SU-DHL-6 (cell line): Measurements from ENCODE around the gene CCL13.

Experiments
- H2AFZ ChIP-seq: fragments of 200-600 bp; sonication (generic); 2 replicates; pipeline ENCODE4 v1.6.1; 2014; ENCODE audit warnings: low read depth, mild to moderate bottlenecking, moderate library complexity, mixed read lengths, antibody characterized with exemption, low read length; ENCODE audit not compliant: severe bottlenecking
- H3F3A ChIP-seq: fragments of 200-600 bp; shearing (Covaris generic); 2 replicates; pipeline ENCODE4 v1.6.0; 2016; ENCODE audit warnings: antibody characterized with exemption, mild to moderate bottlenecking; ENCODE audit not compliant: insufficient read depth
- H3K27ac ChIP-seq: fragments of 200-600 bp; sonication (generic); 2 replicates; pipeline ENCODE4 v1.5.1; 2016; ENCODE audit warnings: low read depth, mild to moderate bottlenecking, low read length, moderate library complexity, mixed read lengths
- H3K27me3 ChIP-seq: fragments of 200-600 bp; sonication (generic), shearing (Covaris generic); 2 replicates; pipeline ENCODE4 v1.6.0; 2014; ENCODE audit warnings: mild to moderate bottlenecking, low read length
- H3K36me3 ChIP-seq: fragments of 200-600 bp; sonication (generic); 2 replicates; pipeline ENCODE4 v1.6.1; 2014; ENCODE audit warnings: mild to moderate bottlenecking, low read length, mixed read lengths
- H3K4me2 ChIP-seq: fragments of 300-600, 200-600 bp; shearing (Covaris generic), sonication (generic); 2 replicates; pipeline ENCODE4 v1.6.0; 2014; ENCODE audit warnings: low read length, low read depth, mild to moderate bottlenecking; ENCODE audit not compliant: poor library complexity, severe bottlenecking
- H3K4me3 ChIP-seq: fragments of 200-600 bp; sonication (generic); 2 replicates; pipeline ENCODE4 v1.5.1; 2014; ENCODE audit warnings: antibody characterized with exemption, low read length, mild to moderate bottlenecking, mixed read lengths; ENCODE audit not compliant: insufficient read depth, poor library complexity, severe bottlenecking
- H3K79me2 ChIP-seq: fragments of 200-600 bp; sonication (generic); 2 replicates; pipeline ENCODE4 v1.6.1; 2014; ENCODE audit warnings: mild to moderate bottlenecking, low read length, moderate library complexity; ENCODE audit not compliant: insufficient read depth
- H3K9ac ChIP-seq: fragments of 200-600 bp; sonication (generic); 2 replicates; pipeline ENCODE4 v1.7.0; 2014; ENCODE audit warnings: mild to moderate bottlenecking, low read length
- H3K9me2 ChIP-seq: fragments of 200-600 bp; sonication (generic); replicated peaks from 2 replicates; pipeline ENCODE4 v1.6.1; 2014; ENCODE audit warnings: low read length; ENCODE audit not compliant: insufficient read depth
- H3K9me3 ChIP-seq: fragments of 200-600 bp; sonication (generic); 2 replicates; pipeline ENCODE4 v1.6.1; 2014; ENCODE audit warnings: low read length, mixed read lengths; ENCODE audit not compliant: insufficient read depth
- H4K20me1 ChIP-seq: fragments of 200-600 bp; sonication (generic); 2 replicates; pipeline ENCODE4 v1.6.1; 2014; ENCODE audit warnings: low read depth, mild to moderate bottlenecking, antibody characterized with exemption, low read length, moderate library complexity, mixed read lengths
- EZH2phosphoT487 ChIP-seq: fragments of 200-600 bp; sonication (generic), shearing (Covaris generic); conservative IDR thresholded peaks from 2 replicates; pipeline ENCODE4 v1.6.1; 2018; ENCODE audit warnings: mild to moderate bottlenecking, antibody characterized with exemption, low read length, moderate library complexity, mixed read lengths
- TF ChIP-seq, protein P1 (sequence below): fragments of 200-600 bp; sonication (generic); IDR thresholded peaks from one replicate; pipeline ENCODE4 v1.5.1; 2017; ENCODE audit warnings: antibody characterized with exemption, mild to moderate bottlenecking, low read length, moderate library complexity; ENCODE audit not compliant: insufficient read depth, poor library complexity, severe bottlenecking

CCL13 gene

GRCh38 chr17:34311291-34311690 is 45.0 kb upstream of the CCL13 start:
- H3K4me3 ChIP-seq, result no peak overlapping the region
- H3K27ac ChIP-seq, result no peak overlapping the region
- no peaks in the 10 kb centered on the region for H4K20me1 ChIP-seq
- no peaks in the 10 kb centered on the region for H3K36me3 ChIP-seq
- no peaks in the 10 kb centered on the region for H3K27me3 ChIP-seq
- H3K9me2 ChIP-seq, result no peaks in the 10 kb centered on the region
- no peak overlapping the region for H3K4me2 ChIP-seq
- no peaks in the 10 kb centered on the region for H3K9me3 ChIP-seq
- TF ChIP-seq, protein P1, sequence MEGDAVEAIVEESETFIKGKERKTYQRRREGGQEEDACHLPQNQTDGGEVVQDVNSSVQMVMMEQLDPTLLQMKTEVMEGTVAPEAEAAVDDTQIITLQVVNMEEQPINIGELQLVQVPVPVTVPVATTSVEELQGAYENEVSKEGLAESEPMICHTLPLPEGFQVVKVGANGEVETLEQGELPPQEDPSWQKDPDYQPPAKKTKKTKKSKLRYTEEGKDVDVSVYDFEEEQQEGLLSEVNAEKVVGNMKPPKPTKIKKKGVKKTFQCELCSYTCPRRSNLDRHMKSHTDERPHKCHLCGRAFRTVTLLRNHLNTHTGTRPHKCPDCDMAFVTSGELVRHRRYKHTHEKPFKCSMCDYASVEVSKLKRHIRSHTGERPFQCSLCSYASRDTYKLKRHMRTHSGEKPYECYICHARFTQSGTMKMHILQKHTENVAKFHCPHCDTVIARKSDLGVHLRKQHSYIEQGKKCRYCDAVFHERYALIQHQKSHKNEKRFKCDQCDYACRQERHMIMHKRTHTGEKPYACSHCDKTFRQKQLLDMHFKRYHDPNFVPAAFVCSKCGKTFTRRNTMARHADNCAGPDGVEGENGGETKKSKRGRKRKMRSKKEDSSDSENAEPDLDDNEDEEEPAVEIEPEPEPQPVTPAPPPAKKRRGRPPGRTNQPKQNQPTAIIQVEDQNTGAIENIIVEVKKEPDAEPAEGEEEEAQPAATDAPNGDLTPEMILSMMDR, result no peak
- TF ChIP-seq EZH2phosphoT487, result no peak
- H2AFZ ChIP-seq, result no peak overlapping the region
- no peaks in the 10 kb centered on the region for H3F3A ChIP-seq
- no peak overlapping the region for H3K9ac ChIP-seq
- H3K79me2 ChIP-seq, result no peaks in the 10 kb centered on the region

GRCh38 chr17:34312080-34312479 is 44.2 kb upstream of the CCL13 start:
- TF ChIP-seq, protein P1, result no peak
- no peak for TF ChIP-seq EZH2phosphoT487
- no peak overlapping the region for H2AFZ ChIP-seq
- H3K9me2 ChIP-seq, result no peaks in the 10 kb centered on the region
- H3K36me3 ChIP-seq, result no peaks in the 10 kb centered on the region
- no peaks in the 10 kb centered on the region for H4K20me1 ChIP-seq
- no peak overlapping the region for H3K4me3 ChIP-seq
- no peaks in the 10 kb centered on the region for H3K79me2 ChIP-seq
- no peaks in the 10 kb centered on the region for H3K27me3 ChIP-seq
- H3F3A ChIP-seq, result no peaks in the 10 kb centered on the region
- H3K4me2 ChIP-seq, result no peak overlapping the region
- no peak overlapping the region for H3K9ac ChIP-seq
- no peaks in the 10 kb centered on the region for H3K9me3 ChIP-seq
- no peak overlapping the region for H3K27ac ChIP-seq

DNA sequence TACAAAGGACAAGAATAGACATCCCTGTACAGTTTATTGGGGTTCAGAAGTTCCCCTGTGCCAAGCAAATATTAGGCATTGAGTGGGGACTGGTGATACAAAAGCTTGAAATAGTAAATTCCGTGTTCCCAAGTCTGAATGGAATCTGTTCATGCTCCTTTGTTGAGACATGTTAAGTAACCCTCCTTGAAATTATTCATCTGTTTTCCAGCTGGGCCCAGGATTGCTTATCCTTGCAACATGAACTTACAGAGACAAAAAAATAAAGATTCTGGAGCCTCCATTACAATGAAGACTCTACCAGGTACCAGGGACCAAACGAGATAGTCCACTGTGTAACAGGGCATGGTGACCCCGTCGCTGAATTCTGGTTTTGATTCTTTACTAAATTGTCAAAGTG is 43.1 kb upstream of the CCL13 start:
- Histone ChIP-seq H3K9me3 (no peaks in the 10 kb centered on the region), H3K9ac (no peak overlapping the region), H3K27ac (no peak overlapping the region), H3K36me3 (no peaks in the 10 kb centered on the region), H2AFZ (no peak overlapping the region), H4K20me1 (no peaks in the 10 kb centered on the region), H3K4me3 (no peak overlapping the region), H3K9me2 (no peaks in the 10 kb centered on the region), H3K27me3 (no peaks in the 10 kb centered on the region), H3K79me2 (no peaks in the 10 kb centered on the region), H3K4me2 (no peak overlapping the region), H3F3A (no peaks in the 10 kb centered on the region)
- TF ChIP-seq EZH2phosphoT487, result no peak
- TF ChIP-seq, protein P1, result no peak
